ENCODE results near the gene MOCS1.

- TF ChIP-seq CTCF (IDR thresholded peaks at IDR 0.05) (no peak), EZH2phosphoT487 (IDR thresholded peaks at IDR 0.05) (no peak), EZH2 (IDR thresholded peaks at IDR 0.05) (no peak)
Observed at GRCh38 chr6:39922821-39923220, 11.4 kb downstream of the MOCS1 start.
